ENCODE results near the gene MUC6. TPM values are rescaled to one million over a fixed set of nuclear protein-coding genes. Genes with fewer than 3 reads are reported as not detected.

The MUC6 gene
- total and polyA plus RNA-seq, 9 of the 15 experiments (the other 6 are each of a cell fraction or from before 2014, with no cell fraction given), result not detected

DNA sequence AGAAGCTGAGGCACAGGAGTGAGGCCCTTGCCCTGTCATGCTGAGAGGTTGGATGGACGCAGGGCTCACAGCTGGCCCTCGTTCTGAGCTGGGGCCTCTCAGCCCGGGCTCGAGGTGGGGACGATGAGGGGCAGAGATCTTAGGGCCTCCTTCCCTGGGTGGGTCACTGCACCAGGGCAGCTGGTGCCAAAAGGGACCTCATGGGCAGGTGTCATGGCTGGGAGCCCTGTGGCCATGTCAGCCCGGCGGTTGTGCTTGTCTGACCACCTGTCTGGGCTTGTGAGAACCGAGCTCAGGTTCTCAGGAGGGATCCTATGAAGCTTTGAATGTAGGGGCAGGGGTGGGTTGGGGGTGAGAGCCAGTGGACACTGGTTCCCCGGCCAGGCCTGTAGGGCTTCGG lies 1.8 kb upstream of the MUC6 start:
- no TSS peak for BruUV-seq (replicated peaks)
- CTCF ChIA-PET (ENCODE audit: low intra/inter-chr PET ratio), result no interaction called here
- in situ Hi-C loops (cut with MboI), result no loop called here
- H3K9me1 ChIP-seq (ENCODE audit: control insufficient read depth, insufficient read depth, low read length), result no peaks in the 10 kb centered on the region
- no peak for DNase-seq (ENCODE audit: extremely low read depth in 1 of 4, low spot score in 3 of 4)
- no peaks in the 10 kb centered on the region for H3K36me3 ChIP-seq (ENCODE audit: control insufficient read depth, insufficient read depth, low read length)
- H3K9ac ChIP-seq (ENCODE audit: insufficient read depth in 1 of 2, low read depth in 2 of 2, low read length in 2 of 2), result peak overlapping the region in 1 of 2 experiments; percentile 17; a peak in 1 of 4 replicates
- POLR2A ChIA-PET, result interaction anchor here (0.7 to 1.0 kb wide), 2 partner anchors 8 to 229 kb away, joined by 3 read pairs; partner anchors contain the start of gene RPLP2
- no peak for FAIRE-seq
- no peaks in the 10 kb centered on the region for H3K79me2 ChIP-seq (ENCODE audit: control insufficient read depth, insufficient read depth, low read length)
- intact Hi-C loops (cut with micrococcal nuclease), result no loop called here
- no peak overlapping the region for H3K4me2 ChIP-seq (ENCODE audit: insufficient read depth, low read length)
- H3K4me3 ChIP-seq, result no peak overlapping the region
- peaks cover 0 to 74% of the 10 kb centered on the region in 2 experiments; a peak in 2 of 5 replicates for H3K4me1 ChIP-seq (replicated peaks in 1 of 2; ENCODE audit: control insufficient read depth in 2 of 2, insufficient read depth in 2 of 2, low read length in 2 of 2)
- TF ChIP-seq ZKSCAN1 (IDR thresholded peaks at IDR 0.05; ENCODE audit: low read depth, low read length) (no peak), U2AF2 (optimal IDR thresholded peaks at IDR 0.05; ENCODE audit: low read depth, low read length) (no peak), ETV5 (CRISPR knock-in tag; IDR thresholded peaks at IDR 0.05; ENCODE audit: low read depth) (no peak), ZFP36 (IDR thresholded peaks at IDR 0.05; ENCODE audit: low read depth, low read length, partially characterized antibody) (no peak), ZBTB1 (CRISPR knock-in tag; IDR thresholded peaks at IDR 0.05; ENCODE audit: borderline replicate concordance, low read depth) (no peak), U2AF1 (optimal IDR thresholded peaks at IDR 0.05; ENCODE audit: low read depth, low read length) (no peak), GATAD2A (IDR thresholded peaks at IDR 0.05) (no peak), ZNF586 (CRISPR knock-in tag; conservative IDR thresholded peaks at IDR 0.05) (no peak), TSC22D4 (tag; IDR thresholded peaks at IDR 0.05) (no peak), ZC3H8 (IDR thresholded peaks at IDR 0.05) (no peak)
- TF ChIP-seq, protein P1, sequence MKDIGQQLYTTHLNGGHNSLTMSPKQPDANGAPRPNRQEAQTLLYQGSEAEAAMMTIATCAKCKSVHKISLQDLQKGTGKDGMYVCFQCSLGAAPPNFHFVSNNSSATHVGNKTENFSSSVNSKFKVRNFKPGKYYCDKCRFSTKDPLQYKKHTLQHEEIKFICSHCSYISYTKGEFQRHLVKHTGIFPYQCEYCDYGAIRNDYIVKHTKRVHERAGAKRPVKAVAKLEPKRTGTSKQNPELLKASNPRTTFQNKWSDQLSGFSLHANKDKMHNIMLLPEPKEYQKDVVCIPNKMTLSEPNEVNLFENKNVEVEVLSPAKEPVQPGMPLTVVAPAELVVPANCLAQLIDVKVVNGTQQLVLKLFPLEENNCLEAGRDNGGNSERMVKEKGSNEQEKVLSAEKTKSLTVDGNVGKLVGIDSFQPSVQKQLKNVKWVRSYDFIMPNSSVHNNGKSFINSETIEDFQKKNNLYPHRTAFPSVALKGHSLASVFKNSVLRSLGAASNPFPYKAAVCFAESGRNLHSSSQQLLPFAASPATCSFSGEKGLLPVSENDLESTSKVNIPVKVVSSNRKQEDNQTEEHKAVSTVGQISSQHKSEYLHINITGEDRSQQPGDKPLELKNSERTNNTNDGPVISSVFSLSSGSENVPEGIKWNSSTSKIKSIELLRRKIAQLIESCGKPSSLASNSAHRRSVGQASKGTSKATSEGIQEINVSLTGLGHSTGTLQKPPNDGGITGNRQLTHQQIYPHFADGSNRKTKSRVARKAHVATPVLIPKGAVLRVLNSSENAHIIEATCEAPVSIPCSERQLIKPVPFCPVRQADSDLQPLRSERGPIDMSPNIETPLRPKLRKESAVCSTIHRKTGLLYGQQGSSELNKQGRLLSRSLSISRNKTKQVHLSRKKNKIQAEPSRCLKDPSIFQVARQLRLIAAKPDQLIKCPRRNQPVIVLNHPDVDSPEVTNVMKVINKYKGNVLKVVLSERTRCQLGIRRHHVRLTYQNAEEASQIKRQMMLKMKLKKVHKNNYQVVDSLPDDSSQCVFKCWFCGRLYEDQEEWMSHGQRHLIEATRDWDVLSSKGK (CRISPR knock-in tag; IDR thresholded peaks at IDR 0.05), result no peak
- TF ChIP-seq, protein P2, sequence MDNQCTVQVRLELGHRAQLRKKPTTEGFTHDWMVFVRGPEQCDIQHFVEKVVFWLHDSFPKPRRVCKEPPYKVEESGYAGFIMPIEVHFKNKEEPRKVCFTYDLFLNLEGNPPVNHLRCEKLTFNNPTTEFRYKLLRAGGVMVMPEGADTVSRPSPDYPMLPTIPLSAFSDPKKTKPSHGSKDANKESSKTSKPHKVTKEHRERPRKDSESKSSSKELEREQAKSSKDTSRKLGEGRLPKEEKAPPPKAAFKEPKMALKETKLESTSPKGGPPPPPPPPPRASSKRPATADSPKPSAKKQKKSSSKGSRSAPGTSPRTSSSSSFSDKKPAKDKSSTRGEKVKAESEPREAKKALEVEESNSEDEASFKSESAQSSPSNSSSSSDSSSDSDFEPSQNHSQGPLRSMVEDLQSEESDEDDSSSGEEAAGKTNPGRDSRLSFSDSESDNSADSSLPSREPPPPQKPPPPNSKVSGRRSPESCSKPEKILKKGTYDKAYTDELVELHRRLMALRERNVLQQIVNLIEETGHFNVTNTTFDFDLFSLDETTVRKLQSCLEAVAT (IDR thresholded peaks at IDR 0.05), result no peak
- no peak for ATAC-seq
- WGBS (ENCODE audit: insufficient coverage, low coverage, missing lambda C conversion rate), result 4% methylated on average over 9 of the region's 10 CpGs
- H3K27ac ChIP-seq (ENCODE audit: extremely low read depth, low read depth, low read length), result no peak overlapping the region
- no peaks in the 10 kb centered on the region for H3K9me3 ChIP-seq (replicated peaks; ENCODE audit: control insufficient read depth, insufficient read depth, low read depth, low read length)
- H4K20me1 ChIP-seq (replicated peaks; ENCODE audit: control insufficient read depth, insufficient read depth, low read length), result peaks cover 19% of the 10 kb centered on the region; the same call in 1 of the 2 replicates
- H2AFZ ChIP-seq (ENCODE audit: low read depth, low read length), result no peak overlapping the region
- H3K27me3 ChIP-seq (ENCODE audit: control insufficient read depth in 2 of 2, insufficient read depth in 2 of 2, low read length in 2 of 2), result peaks cover 9 to 61% of the 10 kb centered on the region in 2 experiments; a peak in 4 of 5 replicates

Data from K562 (cell line).